K562 treated with DMSO at 1 percent for 24 hours (cell line): ENCODE data around the gene TBXA2R. TPM values are rescaled to one million over a fixed set of nuclear protein-coding genes. Genes with fewer than 3 reads are reported as not detected.

Experiments used
- total RNA-seq: library from RNA; unstranded; fragments of 300-600 nt; gene quantifications from 2 replicates; pipeline ENCODE4 v1.2.3, GENCODE V29; 2022; ENCODE audit warnings: low read depth; ENCODE audit not compliant: insufficient read depth

The TBXA2R gene
- 22.2 and 25.4 TPM in 2 replicates for total RNA-seq

DNA sequence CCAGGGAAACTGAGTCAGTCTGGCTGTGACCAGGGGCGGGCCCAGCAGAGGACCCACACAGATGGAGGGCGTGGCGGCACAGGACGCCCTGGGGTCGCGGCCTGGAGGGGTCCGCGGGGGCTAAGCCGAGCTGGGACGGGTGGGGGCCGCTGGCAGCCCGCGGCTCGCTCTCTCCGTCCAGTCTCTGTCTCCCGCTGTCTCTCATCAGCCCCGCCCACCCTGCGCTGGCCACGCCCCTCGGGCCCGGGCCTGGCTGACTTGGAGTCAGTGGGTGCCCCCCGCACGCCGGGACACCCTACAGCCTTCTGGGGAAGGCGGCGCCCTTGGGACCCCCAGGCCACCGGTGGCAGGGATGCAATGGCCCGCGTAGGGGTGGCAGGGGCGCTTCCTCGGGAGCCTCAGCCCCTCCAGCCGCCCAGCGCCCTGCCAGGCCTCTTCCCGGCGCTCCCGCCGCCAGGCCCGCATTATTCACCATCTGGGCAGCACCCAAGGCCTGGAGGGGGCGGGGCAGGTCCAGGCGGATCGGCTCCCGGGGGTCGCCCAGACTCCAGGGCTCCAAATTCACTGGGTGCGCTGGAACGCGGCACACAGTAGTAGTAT, at the start of gene TBXA2R:
Gene TBXA2R (minus strand): TSS at position 186 of the 600 bp plus-strand sequence. CDS start 6,241 bp downstream, outside the sequence.

DNA sequence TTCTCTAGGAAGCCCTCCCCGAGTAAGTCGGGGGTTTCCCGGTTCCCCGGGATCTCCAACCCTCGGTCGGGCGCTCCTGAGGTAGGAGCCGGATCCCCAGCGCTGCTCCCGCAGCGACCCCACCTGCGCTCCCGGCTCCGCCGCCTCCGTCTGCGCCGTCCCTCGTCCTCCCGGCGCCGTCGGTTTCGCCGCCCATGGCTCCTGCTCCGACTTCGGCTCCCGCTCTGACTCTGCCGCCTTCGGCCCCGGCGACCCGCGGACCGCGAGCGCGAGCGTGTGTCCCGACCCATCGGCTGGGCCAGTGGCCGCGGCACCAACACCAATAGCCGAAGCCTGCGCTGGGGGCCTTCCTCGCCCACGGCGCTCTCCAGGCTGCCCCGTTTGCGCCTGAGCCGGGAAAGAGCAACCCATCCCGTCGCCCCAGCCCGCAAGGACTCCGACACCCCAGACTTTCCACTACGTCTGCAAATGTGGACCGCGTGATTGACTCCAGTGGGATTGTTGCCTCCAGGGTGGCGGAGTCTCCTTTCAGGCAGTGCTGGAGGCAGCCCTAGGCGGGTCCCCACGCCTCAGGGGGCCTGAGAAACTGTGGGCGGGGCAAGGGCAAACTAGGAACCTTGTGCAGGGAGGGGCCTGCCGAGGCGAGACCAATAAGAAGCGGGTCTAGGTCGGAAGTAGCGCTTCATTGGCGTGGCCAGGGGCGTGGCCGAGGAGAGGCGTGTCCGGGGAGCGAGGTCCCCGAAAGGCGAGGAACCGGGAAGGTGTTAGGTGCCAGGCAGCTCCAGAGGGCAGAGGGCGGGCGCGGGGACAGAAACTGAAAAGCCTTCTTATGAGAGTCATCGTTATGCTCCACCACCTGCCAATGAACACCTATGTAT, 20.0 kb upstream of the TBXA2R start, which contains the start of gene CACTIN:
Gene CACTIN (minus strand): TSS at position 318 of the 878 bp plus-strand sequence. CDS start 28 bp downstream, at position 290.

DNA sequence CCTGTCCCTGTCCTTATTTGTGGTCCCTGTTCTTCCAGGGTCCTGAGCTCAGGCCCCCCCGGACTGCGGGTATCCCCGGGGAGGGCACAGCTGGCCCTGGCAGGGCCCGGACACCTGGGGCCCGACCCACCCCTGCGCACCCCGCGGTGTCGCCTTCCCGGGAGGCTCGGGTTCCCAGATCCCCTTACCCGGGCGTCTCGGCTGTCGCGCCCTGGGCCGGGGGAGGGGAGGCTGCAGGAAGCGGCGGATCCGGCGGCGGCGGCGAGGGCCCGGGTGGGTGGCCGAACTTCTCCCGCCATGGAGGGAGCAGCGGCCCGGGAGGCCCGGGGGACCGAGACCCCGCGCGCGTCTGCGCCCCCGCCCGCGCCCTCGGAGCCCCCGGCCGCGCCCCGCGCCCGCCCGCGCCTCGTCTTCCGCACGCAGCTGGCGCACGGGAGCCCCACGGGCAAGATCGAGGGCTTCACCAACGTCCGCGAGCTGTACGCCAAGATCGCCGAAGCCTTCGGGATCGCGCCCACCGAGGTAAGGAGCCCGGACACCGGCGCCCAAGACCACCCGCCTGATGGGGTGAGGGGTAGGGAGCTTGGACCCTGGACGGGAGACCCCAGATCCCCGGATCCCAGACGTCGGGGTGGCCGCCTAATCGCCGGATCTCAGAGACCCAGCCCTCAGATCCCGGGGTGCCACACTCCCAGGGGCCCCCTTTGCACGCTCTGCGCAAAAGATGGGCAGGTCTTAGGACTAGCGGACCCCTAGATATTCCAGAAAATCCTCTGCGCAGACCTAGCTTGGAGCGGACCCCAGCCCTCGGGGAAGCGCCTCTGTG, 21.2 kb downstream of the TBXA2R start, which contains the start of gene GIPC3:
Gene GIPC3 (plus strand): TSS at position 178 of the 826 bp plus-strand sequence. CDS start 120 bp downstream, at position 298.

DNA sequence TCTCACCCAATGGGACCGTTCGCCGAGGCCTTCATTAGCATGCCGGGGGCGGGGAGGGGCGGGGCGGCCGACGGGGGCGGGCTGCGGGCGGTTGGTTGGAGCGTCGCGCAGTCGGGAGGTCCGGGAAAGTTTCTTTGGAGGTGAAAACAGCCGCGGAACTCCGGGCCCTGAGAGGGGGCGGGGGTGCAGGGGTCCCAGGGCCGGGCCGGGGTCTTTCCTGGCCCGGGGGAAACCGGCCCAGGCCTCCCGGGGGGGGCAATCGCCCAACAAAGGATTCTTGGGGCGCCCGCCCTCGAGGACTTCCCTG, 33.9 kb downstream of the TBXA2R start, which contains the start of gene HMG20B:
Gene HMG20B (plus strand): TSS at position 90 of the 307 bp plus-strand sequence. CDS start 366 bp downstream, outside the sequence.

DNA sequence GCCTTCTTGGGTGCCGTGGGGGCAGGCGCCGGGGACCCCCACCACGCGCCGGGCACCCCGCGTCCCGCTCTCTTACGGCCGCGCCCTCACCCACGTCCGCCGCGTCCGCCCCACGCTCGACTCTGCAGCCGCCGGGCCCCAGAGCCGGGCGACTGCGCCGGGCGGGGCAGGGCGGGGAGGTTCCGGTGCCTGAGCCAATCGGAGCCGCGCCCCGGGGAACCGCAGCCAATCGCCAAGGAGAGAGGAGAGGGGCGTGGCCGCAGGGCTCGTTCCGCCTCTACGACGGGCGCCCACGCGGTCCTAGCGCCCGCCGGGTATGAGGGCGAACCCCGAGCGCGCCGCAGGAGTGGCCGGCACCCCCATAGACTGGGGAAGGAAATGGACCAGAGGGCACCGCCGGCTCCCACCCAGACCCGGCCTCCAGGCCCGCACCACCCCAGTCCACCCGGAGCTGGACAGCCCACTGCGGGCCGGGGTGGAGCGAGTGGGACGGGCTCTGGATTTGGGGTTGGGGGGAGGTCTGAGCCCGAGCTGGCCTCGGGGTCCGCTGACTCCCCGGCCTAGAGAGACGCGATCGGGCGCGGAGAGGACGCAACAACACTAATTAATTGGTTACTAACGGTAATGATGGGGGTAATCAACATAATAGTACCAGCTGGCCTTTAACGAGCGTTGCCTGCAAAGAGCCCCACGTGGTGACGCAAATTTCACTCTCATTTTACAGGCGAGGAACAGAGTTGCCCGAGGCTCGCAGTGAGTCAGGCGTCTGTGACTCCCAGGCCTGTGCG, 49.0 kb downstream of the TBXA2R start, which contains the start of gene MFSD12:
Gene MFSD12 (minus strand): TSS at position 126 of the 788 bp plus-strand sequence. CDS start 183 bp downstream, outside the sequence.

Other genes with a start within 250 kb of the TBXA2R start
- gene NFIC, start 240.3 kb downstream of the TBXA2R start, total RNA-seq = 33.9 and 36.4 TPM in 2 replicates
- 0.61 and 1.8 TPM in 2 replicates for gene SMIM24, start 126.3 kb downstream of the TBXA2R start, total RNA-seq
- not detected in 2 replicates for gene SMIM44, start 123.4 kb downstream of the TBXA2R start, total RNA-seq
- 38.3 and 39.5 TPM in 2 replicates for gene DOHH, start 106.2 kb downstream of the TBXA2R start, total RNA-seq
- 46.7 and 49.0 TPM in 2 replicates for gene FZR1, start 100.6 kb downstream of the TBXA2R start, total RNA-seq
- gene TEKTIP1, start 67.7 kb downstream of the TBXA2R start, total RNA-seq = not detected in 2 replicates
- 162 and 181 TPM in 2 replicates for gene MFSD12, start 49.3 kb downstream of the TBXA2R start, total RNA-seq
- 267 and 277 TPM in 2 replicates for gene HMG20B, start 33.9 kb downstream of the TBXA2R start, total RNA-seq
- gene GIPC3, start 21.4 kb downstream of the TBXA2R start, total RNA-seq = 2.8 and 3.8 TPM in 2 replicates
- gene CACTIN, start 19.9 kb upstream of the TBXA2R start, total RNA-seq = 44.0 and 47.1 TPM in 2 replicates
- gene PIP5K1C, start 93.6 kb upstream of the TBXA2R start, total RNA-seq = 41.6 and 42.5 TPM in 2 replicates
- gene TJP3, start 101.5 kb upstream of the TBXA2R start, total RNA-seq = 6.8 and 7.5 TPM in 2 replicates
- gene APBA3, start 154.8 kb upstream of the TBXA2R start, total RNA-seq = 35.5 and 39.2 TPM in 2 replicates
- 60.1 and 66.3 TPM in 2 replicates for gene MRPL54, start 155.8 kb upstream of the TBXA2R start, total RNA-seq
- not detected in 2 replicates for gene RAX2, start 165.4 kb upstream of the TBXA2R start, total RNA-seq
- gene MATK, start 179.5 kb upstream of the TBXA2R start, total RNA-seq = 8.7 and 9.7 TPM in 2 replicates